NB4 (cell line): ENCODE results near the gene CUL1.

Source experiments
- DNase-seq: peaks from one replicate; pipeline ENCODE4 v3.0.0; 2010; ENCODE audit warnings: low read depth
- H3K4me3 ChIP-seq: one replicate; pipeline ENCODE4 v1.5.1; 2011; ENCODE audit warnings: mild to moderate bottlenecking, low read depth, low read length, moderate library complexity
- CTCF ChIP-seq: IDR thresholded peaks from one replicate; pipeline ENCODE4 v1.5.1; 2012; ENCODE audit warnings: low read depth, low read length
- MAX ChIP-seq: IDR thresholded peaks from 2 replicates; pipeline ENCODE4 v1.6.1; 2011; ENCODE audit warnings: low read depth, low read length
- MYC ChIP-seq: IDR thresholded peaks from 2 replicates; pipeline ENCODE4 v1.6.1; 2011; ENCODE audit warnings: low read depth, low read length
- POLR2A ChIP-seq: IDR thresholded peaks from 2 replicates; pipeline ENCODE4 v1.6.1; 2011; ENCODE audit warnings: mild to moderate bottlenecking; ENCODE audit not compliant: insufficient read length; ENCODE audit errors: extremely low read depth

CUL1 gene

GRCh38 chr7:148849393-148850098 is 150.8 kb downstream of the CUL1 start:
- no peak for DNase-seq
- TF ChIP-seq MYC: no peak
- TF ChIP-seq CTCF: no peak
- no peak for TF ChIP-seq POLR2A
- TF ChIP-seq MAX: no peak
- H3K4me3 ChIP-seq: no peak overlapping the region

GRCh38 chr7:148850564-148850963 is 151.9 kb downstream of the CUL1 start:
- no peak for TF ChIP-seq MAX
- no peak for DNase-seq
- H3K4me3 ChIP-seq: no peak overlapping the region
